Measurements from ENCODE around the gene LRATD1.
A peak's percentile ranks its signal among the peaks of the same experiment; 100 is the strongest.
"Not testable (repeated sequence)": the region's sequence is repeated elsewhere in the genome, so short reads cannot be mapped to it uniquely, and the experiment has no call there.

Gene LRATD1

GRCh38 chr2:14632133-14632936 is at the start of gene LRATD1:
Gene LRATD1 (plus strand): TSS chr2:14632717. CDS start chr2:14633980, 1,263 bp downstream.
- peak; percentile 78 for DNase-seq (ENCODE audit: low spot score)

GRCh38 chr2:14583059-14583458 is 49.5 kb upstream of the LRATD1 start:
- DNase-seq (ENCODE audit: low spot score): no peak

GRCh38 chr2:14583802-14584201 is 48.7 kb upstream of the LRATD1 start:
- DNase-seq (ENCODE audit: low spot score): no peak

GRCh38 chr2:14587119-14587518 is 45.4 kb upstream of the LRATD1 start:
- DNase-seq (ENCODE audit: low spot score): no peak

GRCh38 chr2:14601156-14601770 is 31.3 kb upstream of the LRATD1 start:
- no peak for DNase-seq (ENCODE audit: low spot score)

- no peak for DNase-seq (ENCODE audit: low spot score)
These were observed 30.2 kb upstream of the LRATD1 start for GRCh38 chr2:14602309-14602708.

- no peak for DNase-seq (ENCODE audit: low spot score)
These were observed 28.8 kb upstream of the LRATD1 start for GRCh38 chr2:14603676-14604075.

GRCh38 chr2:14608245-14608644 is 24.3 kb upstream of the LRATD1 start:
- DNase-seq (ENCODE audit: low spot score): no peak

- DNase-seq (ENCODE audit: low spot score): no peak
These were observed 18.5 kb upstream of the LRATD1 start for GRCh38 chr2:14614017-14614416.

- no peak for DNase-seq (ENCODE audit: low spot score)
These were observed 17.4 kb upstream of the LRATD1 start for GRCh38 chr2:14615121-14615520.

- no peak for DNase-seq (ENCODE audit: low spot score)
These were observed 16.8 kb upstream of the LRATD1 start for GRCh38 chr2:14615760-14616159.

GRCh38 chr2:14616342-14616741 is 16.2 kb upstream of the LRATD1 start:
- no peak for DNase-seq (ENCODE audit: low spot score)

- no peak for DNase-seq (ENCODE audit: low spot score)
These were observed 15.6 kb upstream of the LRATD1 start for GRCh38 chr2:14616950-14617349.

- DNase-seq (ENCODE audit: low spot score): no peak
These were observed 13.1 kb upstream of the LRATD1 start for GRCh38 chr2:14619441-14619840.

GRCh38 chr2:14621114-14621513 is 11.4 kb upstream of the LRATD1 start:
- no peak for DNase-seq (ENCODE audit: low spot score)

- DNase-seq (ENCODE audit: low spot score): no peak
These were observed 10.5 kb upstream of the LRATD1 start for GRCh38 chr2:14621906-14622549.

- not testable (repeated sequence) for DNase-seq (ENCODE audit: low spot score)
These were observed 10.0 kb upstream of the LRATD1 start for GRCh38 chr2:14622550-14622939.

- DNase-seq (ENCODE audit: low spot score): no peak
These were observed 9.3 kb upstream of the LRATD1 start for GRCh38 chr2:14623237-14623636.

GRCh38 chr2:14626873-14627272 is 5.6 kb upstream of the LRATD1 start:
- no peak for DNase-seq (ENCODE audit: low spot score)

GRCh38 chr2:14628901-14629300 is 3.6 kb upstream of the LRATD1 start:
- DNase-seq (ENCODE audit: low spot score): no peak

GRCh38 chr2:14631406-14632040 is 994 bp upstream of the LRATD1 start:
- DNase-seq (ENCODE audit: low spot score): no peak

GRCh38 chr2:14633061-14633460 is 544 bp downstream of the LRATD1 start:
- DNase-seq (ENCODE audit: low spot score): no peak

Data from globus pallidus (tissue), 1 donor.